ENCODE results near the gene SEMA4F.

DNA sequence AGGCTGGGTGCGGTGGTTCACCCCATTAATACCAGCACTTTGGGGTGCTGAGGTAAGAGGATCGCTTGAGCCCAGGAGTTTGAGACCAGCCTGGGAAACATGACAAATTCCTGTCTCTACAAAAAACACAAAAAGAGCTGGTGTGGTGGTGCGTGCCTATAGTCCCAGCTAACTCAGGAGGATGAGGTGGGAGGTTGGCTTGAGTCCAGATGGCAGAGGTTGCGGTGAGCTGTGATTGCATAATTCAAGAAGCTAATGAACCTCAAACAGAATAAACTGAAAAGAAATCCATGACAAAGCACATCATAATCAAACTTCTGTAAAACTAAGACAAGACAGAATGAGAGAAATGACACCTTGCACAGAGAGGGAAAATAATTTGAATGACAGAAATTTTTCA, 54.8 kb downstream of the SEMA4F start:
- no peak for TF ChIP-seq CTCF (IDR thresholded peaks at IDR 0.05)
- TF ChIP-seq POLR2A (IDR thresholded peaks at IDR 0.05) = no peak
